Measurements from ENCODE around the gene TMEM54.
"Not testable (repeated sequence)": the region's sequence is repeated elsewhere in the genome, so short reads cannot be mapped to it uniquely, and the experiment has no call there.

The TMEM54 gene

DNA sequence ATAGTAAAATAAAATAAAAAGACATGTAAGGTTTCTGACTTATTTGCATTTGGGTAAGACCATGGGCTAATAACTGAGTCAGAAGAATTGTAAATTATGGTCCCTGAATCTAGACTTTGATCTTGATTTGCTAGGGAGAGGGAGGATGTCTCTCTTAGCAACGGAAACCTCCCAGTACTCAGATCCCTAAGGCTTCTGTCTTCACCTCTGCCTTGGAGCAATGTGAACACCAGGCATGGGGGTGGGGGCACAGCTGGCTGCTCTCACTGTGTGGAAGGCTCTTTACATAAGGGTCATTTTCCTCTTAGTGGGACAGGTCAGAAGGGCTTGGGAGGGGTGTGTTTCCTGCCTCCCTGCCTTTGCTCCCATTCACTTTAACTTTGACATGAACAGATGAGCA lies 17.0 kb upstream of the TMEM54 start:
- no peak for DNase-seq

DNA sequence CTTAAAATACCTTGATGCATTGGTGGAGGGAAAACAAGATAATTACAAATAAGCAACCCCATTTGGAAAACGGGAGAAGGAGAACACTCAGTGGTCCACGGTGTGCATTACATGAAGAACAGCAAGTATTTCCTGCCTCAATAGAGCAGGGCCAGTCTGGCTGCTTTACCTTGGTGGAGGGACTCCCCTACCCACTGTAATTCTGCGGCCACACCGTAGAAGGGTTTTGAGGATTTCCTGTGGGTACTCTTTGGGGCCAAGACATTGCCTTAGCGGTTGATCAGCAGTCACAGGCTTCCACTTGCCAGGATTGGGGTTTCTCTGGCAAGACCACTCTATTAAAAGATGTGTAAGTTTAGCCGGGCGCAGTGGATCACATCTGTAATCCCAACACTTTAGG lies 16.3 kb upstream of the TMEM54 start:
- no peak for DNase-seq

DNA sequence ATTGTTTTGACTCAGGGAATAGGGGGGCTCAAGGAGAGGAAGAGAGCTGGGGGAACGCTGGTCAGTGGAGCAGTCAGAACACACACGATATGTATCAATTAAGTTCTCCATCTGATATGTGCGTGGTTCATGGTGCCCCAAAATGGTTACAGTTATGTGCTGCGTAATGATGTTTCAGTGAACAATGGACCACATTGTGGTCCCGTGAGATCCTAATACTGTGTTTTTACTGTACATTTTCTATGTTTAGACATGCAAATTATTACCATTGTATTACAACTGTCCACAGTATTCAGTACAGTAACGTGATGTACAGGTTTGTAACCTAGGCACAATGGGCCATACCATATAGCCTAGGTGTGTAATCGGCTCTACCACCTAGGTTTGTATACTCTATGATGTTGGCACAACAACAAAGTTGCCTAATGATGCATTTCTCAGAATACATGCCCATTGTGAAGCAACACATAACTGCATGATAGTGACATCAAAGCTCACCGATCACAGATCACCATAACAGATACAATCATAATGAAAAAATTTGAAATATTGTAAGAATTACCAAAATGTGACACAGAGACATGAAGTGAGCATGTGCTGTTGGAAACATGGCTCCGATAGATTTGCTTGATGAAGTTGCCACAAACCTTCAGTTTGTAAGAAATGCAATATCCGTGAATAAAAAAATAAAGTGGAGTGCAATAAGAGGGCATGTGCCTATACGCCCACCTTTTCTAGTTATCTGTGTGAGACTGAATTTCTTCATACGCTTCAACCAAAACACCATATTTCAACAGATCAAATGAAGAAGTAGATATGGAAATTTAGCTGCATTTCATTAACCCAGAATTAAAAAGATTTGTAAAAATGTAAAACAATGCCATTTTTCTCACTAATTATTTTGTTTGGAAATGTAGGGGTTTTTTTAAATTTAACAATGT lies 14.8 kb upstream of the TMEM54 start:
- DNase-seq = no peak

DNA sequence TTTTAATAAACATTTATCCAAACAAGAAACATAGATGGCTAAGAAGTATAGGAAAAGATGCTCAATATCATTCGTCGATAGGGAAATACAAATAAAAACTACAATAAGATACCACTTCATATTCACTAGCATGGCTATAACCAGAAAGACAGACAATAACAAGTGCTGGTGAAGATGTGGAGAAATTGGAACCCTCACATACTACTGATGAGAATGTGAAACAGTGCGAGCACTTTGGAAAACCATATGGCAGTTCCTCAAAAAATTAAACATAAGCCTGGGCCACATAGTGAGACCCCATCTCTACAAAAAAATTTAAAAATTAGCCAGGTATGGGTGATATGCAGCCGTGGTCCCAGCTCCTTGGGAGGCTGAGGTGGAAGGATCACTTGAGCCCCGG lies 9.1 kb upstream of the TMEM54 start:
- DNase-seq = no peak

DNA sequence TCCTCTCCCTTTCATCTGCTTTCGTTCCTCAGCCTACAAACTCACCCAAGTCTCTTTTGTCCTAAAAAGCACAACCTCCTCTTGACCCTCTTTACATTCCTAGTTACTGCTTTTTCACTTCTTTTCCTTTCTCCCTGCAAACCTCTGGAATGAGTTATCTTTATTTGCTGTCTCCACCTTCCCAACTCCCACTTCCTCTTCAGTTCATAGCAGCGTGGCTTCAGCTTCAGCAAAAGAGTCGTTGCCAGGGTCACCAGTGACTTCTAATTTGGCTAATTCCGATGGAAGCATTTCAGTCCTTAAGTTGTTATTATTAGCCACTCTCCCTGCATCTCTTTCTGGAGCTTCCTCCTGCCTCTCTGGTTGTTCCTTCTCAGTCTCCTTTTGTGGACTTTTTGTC lies 6.2 kb upstream of the TMEM54 start:
- no peak for DNase-seq

DNA sequence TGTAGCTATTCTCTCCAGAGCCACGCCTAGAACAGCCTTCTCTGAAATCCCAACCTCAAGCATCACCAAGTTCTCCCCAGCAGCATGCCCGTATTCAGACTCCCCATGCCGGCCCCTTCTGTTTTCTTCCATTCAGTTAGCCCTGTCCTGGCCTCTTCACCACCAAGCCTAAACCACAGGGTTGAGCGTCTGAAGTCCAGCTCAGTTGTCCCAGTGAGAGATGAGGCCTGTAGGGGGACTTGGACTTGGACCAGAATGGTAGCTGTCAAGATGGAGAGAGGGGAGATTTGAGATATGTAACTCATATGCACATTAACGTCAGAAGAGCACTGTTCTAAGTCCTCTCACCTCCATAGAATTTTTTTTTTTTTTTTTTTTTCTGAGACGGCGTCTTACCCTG lies 5.5 kb upstream of the TMEM54 start:
- DNase-seq = no peak

DNA sequence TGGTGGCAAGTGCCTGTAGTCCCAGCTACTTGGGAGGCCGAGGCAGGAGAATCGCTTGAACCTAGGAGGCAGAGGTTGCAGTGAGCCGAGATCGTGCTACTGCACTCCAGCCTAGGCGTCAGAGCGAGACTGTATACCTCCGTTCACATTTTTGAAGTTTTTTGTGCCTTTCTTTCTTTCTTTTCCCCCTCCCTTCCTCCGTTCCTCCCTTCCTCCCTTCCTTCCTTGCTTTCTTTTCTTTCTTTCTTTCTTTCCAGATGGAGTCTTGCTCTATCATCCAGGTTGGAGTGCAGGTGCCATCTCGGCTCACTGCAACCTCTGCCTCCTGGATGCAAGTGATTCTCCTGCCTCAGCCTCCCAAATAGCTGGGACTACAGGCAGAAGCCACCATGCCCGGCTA lies 4.4 kb upstream of the TMEM54 start:
- DNase-seq = not testable (repeated sequence)

DNA sequence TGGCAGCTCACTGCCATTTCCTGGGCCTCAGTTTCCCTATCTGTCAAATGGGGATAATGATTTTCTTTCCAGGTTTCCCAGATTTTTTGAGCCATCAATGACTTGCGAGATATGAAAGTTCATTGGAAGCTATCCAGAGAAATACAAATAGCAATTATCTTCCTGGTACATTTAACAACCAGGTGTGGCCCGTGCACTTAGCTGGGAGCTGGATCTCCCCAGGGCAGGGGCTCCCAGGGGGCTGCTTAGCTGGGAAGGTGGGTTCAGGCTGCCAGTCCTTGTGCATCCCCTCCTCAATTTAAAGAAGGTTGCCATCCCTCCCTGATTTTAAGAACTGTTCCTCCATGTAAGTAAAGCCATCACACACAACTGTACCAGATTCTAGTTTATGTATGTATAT lies 3.6 kb upstream of the TMEM54 start:
- DNase-seq = no peak

DNA sequence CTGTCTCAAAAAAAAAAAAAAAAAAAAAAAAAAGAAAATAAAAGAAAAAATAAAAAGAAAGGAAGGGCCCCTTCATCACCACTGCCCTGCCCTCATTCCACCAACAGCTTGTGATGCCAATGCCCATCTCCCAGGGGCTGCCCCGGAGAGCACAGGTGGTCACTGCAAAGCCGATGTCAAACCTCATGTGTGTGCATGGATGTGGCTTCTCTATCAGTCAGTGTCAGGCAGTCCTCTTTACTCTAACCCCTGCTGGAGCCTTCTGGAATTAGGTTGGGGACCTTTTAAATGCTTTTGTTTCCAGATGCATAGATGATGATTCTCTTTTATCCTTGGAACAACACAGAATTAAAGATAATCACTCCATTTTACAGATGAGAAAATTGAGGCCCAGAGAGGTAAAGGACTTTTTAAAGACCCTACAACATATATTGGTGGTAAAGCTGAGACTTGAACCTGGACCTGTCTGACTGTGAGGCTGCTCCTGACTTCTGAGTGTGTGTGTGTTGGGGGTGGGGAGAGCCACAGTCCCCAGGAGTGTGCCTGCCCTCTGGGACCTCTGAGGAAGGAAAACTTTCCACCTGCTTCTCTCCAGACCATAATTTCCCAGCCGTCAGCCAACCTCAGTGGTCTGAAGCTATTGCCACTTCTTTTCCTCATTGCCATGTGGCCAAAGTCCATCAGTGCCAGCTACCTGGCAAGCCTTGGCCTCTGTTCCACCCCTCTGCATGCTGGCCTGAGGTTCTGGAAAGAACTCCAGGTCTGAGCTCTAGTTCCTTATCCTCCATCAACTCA lies 3.0 kb upstream of the TMEM54 start:
- no peak for DNase-seq

DNA sequence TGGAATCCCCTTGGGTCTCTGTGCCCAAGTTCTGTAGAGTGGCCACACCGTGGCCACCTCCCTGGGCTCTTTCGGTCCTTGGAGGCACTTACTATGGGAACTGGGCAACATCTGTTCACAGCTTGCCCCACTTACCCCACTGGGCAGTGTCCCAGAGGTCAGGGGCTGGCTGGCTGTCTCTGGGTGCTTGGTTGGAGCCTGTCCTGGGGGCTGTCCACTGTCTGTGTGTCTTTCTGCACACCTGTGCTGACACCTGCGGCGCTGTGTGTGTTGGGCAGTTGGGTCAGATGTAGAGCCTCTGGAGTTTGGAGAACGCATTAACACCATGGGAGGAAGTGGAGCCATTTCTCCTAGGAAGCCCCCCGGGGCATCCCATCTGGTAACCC lies 1.3 kb upstream of the TMEM54 start:
- DNase-seq = no peak

DNA sequence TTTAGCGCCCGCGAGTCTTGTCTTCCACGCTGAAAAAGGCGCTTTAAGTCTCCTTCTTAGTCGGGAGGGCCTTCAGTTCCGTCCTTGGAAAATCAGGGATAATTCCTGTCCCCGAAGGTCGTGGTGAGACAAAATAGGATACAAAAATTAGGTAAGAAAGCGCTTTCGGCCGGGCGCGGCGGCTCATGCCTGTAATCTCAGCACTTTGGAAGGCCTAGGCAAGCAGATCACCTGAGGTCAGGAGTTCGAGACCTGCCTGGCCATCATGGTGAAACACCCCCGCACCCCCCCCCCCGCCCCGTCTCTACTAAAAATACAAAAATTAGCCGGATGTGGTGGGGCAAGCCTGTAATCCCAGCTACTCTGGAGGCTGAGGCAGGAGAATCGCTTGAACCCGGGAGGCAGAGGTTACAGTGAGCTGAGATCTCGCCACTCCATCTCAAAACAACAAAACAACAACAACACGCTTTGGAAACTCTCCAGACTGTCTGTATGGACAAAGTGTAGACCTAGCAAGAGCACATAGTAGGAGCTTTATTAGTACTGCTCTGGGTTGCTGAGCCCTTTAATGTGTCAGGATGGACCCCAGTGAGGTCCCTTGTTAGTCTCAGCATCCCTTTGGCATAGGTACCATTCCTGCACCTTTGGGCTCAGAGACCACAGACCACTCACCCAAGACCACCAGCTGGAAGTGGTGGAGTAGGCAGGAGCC lies 790 bp upstream of the TMEM54 start:
- no peak for DNase-seq

DNA sequence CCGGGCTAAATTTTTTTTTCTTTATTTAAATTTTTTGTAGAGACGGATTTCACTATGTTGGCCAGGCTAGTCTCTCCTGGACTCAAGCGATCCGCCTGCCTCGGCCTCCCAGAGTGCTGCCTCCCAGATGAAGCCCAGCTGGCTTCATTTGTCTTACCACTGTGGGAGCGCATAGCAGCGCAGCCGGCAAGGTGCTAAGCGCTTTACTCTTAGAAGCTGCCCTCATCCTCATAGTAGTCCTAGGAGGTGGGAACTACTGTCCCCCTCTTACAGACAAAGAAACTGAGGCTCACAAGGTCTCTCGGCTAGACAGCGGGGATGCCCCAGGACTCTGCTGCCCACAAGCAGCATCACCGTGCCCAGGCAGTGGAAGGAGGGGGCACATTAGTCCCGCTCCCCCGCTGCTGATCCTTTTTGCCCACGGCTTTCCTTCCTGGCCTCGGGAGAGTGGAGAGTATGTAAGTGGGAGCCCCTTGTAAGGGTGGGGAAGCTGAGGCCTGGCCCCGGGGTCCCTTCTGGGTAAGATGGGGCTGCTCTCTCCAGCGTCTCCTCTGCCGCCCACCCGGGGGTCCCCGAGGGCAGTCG lies 726 bp downstream of the TMEM54 start:
- DNase-seq = no peak

DNA sequence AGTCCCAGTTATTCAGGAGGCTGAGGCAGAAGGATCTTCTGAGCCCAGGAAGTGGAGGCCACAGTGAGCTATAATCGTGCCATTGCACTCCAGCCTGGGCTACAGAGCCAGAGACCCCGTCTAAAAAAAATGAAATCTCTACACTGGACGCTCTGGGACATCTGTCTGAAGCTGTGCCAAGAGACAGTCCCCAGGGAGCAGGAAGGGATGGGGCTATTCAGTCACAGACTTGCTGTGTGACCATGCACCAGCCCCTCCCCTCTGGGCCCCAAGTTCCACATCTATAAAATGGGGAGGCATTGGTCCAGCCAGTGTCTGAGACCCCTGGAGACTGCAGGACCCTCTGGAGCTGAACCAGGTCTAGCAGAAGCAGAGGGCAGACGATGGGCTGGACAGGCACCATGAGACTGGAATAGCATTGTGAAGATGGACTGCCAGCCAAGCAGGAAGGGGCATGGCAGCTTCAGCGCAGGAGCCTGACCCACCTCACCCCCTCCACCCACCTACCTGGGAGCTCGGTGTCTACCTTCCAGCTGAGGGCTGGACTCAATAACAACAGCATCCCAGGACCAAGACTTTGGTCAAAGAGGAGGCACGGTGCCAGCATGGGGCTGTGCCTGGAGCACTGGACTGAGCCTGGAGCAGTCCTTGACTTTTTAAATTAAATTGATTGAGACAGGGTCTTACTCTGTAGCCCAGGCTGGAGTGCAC lies 1.4 kb downstream of the TMEM54 start:
- DNase-seq = no peak

DNA sequence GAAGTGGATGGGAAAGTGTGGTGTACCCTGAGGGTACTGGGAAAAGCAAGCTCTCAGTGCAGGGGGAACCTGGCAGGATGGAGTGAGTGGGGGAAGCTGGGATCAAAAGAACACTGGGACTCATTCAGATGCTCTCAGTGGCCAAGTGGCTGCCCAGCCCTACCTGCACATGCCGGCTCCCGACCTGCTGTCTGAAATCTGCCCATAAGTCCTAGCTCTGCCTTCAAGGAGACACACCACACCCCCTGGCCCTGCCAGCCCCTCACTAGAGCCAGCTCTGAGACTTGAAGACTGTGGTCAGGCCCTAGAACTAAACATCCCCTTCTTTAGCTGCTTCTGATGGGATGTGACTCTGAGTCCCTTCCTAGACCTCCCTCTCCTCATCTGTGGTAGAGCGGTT lies 2.2 kb downstream of the TMEM54 start:
- no peak for DNase-seq

DNA sequence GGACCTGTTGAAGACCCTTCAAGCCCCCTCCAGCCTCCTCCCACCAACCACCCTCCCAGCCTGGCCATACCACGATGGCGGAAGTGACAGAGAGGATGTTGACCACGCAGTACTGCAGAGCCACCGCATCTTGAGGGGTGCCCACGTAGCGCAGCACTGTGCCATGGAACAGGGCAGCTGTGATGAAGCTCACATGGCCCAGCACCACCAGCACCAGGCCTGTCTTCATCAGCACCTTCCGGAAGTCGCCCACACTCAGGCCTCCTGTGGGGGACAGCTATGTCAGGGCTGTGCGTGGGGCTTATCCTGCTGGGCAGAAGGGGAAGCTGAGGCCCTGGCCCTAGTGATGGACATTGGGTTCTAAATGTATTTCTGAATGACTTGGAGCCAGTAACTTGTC lies 3.1 kb downstream of the TMEM54 start:
- DNase-seq = no peak

DNA sequence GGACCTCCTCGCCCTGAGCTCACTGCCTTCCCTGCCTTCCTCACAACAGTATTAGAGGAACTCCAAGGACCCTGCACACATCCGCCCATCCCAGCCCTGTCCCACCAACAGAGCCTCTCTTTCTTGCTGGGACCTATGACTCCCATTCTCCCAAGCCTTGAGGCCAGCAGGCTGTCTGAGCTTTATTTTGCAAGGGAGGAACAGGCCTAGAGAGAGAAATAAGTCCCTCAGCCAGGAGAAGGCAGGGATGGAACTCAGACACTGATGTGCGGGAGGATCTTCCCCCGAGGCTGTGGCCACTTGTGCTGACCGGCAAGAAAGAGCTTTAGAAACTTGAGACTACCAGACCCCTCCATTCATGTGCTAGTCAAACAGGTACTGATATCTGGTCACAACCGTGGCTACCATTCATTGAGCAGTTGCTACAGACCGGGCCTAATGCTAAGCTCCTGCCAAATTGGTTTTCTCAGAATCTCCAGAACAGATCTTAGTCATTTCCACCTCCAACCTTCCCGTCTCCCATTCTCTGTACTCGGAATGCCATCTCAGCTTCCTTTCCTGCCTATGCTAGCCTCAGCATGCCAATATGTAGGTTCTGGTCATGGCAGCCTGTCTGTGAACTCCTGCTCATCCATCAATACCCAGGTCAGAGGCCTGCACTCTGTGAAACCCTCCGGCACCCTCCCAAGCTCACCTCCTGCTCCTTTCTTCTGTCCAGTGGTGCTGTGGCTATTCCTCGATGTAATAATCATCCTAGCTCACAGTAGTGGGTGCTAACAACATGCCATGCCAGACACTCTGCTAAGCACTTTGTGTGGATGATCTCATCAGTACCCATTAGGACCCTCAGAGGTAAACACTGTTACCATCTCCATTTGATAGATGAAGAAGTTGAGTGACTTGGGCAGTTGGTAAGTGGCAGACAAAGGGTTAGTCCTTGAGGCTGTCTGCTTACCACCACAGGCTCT lies 3.8 kb downstream of the TMEM54 start:
- DNase-seq = no peak

DNA sequence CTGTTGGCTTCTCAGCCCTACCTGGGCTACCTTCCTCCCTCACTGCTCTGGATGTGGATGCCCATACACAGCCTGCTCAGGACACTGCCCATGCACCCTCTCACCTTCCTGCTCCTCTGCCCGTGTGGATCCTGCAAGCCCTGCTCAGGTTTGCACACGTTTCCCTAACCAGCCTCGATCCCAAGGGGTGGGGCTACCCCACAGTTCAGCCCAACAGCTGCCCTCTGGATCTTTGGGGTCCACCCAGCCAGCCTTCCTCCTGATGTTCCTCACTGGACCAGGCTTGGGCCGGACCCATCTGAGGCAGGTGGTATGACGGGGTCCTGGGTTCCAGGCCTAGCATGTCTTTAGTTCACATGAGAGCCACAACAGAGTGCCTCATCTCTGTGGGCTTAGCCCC lies 4.7 kb downstream of the TMEM54 start:
- no peak for DNase-seq

DNA sequence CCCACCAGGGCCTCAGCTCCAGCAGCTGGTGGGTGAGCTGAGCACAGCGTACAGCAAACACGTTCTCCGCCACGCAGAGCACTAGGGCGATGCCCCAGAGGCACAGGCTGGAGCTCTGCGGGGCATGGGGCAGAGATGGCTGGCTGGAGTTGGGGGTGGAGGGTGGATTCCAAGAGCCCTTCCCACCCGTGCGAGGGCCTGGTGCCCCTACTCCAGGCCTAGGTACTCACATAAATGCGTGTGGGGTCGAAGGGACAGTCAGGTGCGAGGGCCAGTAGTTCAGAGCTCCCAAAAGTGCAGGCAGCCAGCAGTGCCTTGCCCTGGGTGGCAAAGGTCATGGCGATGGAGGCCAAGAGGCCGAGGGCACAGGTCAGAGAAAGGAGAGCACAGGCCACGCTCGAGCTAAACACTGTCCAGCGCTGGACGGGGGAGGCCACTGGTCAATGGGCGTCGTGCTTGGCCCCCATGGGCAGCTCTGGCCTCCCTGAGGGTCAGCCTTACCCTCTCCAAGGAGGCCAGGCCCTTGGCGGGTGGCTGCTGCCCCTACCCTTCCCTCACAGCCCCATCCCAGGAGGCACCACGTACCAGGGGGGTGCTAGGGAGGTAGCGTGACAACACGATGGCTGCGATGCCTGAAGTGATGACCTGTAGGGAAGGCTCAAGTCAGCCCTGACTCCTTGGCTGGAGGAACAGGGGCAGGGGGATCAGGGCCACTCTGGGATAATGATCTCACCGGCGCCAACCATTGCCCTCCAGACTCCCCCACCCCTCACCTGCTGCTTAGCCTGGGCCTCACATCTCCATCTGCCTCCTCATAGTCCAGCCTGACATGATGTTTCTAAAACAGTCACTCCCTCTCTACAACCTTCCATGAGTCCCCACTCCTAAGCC lies 5.6 kb downstream of the TMEM54 start:
- DNase-seq = no peak

DNA sequence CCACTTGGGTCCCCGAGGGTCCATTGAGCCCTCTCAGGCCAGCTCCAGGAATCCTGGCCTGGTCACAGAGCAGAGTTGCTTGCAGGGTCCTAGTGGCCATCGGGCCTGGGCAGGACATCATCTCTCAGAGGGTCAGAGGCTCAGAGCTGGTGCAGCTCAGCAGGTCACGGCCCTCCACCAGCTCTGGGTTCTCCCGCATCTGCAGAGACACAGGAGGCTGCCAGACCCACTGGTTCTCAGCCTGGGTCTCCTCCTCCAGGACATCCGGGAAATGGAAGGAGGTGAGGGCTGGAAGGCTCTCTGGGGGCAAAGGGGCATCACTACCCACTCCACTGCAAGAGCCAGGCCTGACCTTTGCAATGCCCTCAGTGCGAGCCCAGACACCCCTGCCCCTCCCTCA lies 6.5 kb downstream of the TMEM54 start:
- no peak for DNase-seq

DNA sequence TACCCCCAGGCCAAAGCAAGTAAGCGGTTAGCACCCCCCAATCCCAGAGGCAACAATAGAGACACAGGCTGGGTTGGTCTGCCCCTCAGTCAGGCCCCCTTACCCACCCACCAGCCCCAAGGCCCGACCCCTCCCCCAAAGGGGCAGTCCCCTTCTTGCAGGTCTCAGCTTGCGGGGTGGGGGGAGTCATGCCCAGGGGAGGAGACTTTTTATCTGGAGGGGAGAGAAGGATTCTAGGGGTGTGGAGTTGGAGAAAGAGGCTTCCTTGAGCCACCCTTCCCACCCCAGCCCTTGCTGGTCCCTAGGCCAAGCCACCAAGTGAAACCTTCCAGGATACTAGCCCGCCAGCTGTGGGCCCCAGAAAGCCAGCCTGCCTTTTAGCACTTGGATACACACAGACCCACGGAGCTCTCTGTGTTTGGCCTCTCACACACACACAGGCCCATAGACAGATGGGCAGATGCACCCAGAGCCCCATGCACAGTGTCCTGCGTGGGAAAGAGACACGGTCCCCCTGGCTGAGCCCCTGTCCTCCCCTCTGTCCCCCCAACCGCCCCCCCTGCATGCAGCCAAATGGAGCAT lies 7.1 kb downstream of the TMEM54 start:
- no peak for DNase-seq

Measured in GOT3 (cell line).